MCF 10A (cell line): Measurements from ENCODE around the gene WLS. TPM values are rescaled to one million over a fixed set of nuclear protein-coding genes. Genes with fewer than 3 reads are reported as not detected.

Experiments
- BruUV-seq: library from RNA; stranded (reverse); fragments of 400-500 nt; replicated peaks from 2 replicates; lab custom pipeline; 2021; lab: Mats Ljungman, UMichigan
- CTCF ChIA-PET: fragments of 300-600 bp; sonication (Branson Sonifier 250); formaldehyde crosslinking; extraction: SDS; loops from one replicate; lab custom pipeline; 2021; ENCODE audit warnings: antibody characterized with exemption, inconsistent platforms; lab: Yijun Ruan, JAX
- POLR2A ChIA-PET: fragments of 300-600, 350-650 bp; sonication (Branson Sonifier 250); formaldehyde crosslinking; extraction: SDS; loops from one replicate; lab custom pipeline; 2020; ENCODE audit warnings: antibody characterized with exemption, inconsistent platforms; lab: Yijun Ruan, JAX
- DNase-seq: peaks from one replicate; pipeline ENCODE4 v3.0.0-alpha.2; 2018; ENCODE audit not compliant: unreplicated experiment
- H3K27ac Mint-ChIP-seq: one replicate; pipeline ENCODE4 v1.8.0; 2022; ENCODE audit warnings: mild to moderate bottlenecking, low read depth, mixed read lengths; ENCODE audit not compliant: unreplicated experiment
- H3K27me3 Mint-ChIP-seq: one replicate; pipeline ENCODE4 v1.8.0; 2022; ENCODE audit warnings: mixed read lengths; ENCODE audit not compliant: insufficient read depth, unreplicated experiment
- H3K36me3 Mint-ChIP-seq: one replicate; pipeline ENCODE4 v1.8.0; 2022; ENCODE audit warnings: mild to moderate bottlenecking, moderate library complexity, mixed read lengths; ENCODE audit not compliant: insufficient read depth, unreplicated experiment
- H3K4me1 Mint-ChIP-seq: one replicate; pipeline ENCODE4 v1.8.0; 2022; ENCODE audit warnings: mixed read lengths; ENCODE audit not compliant: insufficient read depth, unreplicated experiment
- H3K4me3 Mint-ChIP-seq: one replicate; pipeline ENCODE4 v1.8.0; 2022; ENCODE audit warnings: mild to moderate bottlenecking, moderate library complexity, mixed read lengths; ENCODE audit not compliant: unreplicated experiment
- H3K9me3 Mint-ChIP-seq: one replicate; pipeline ENCODE4 v1.8.0; 2022; ENCODE audit warnings: mixed read lengths; ENCODE audit not compliant: unreplicated experiment
- intact Hi-C: fragments of 100-400 bp; cut with micrococcal nuclease; formaldehyde crosslinking; loops from 2 replicates; pipeline ENCODE4 v1.14.1; 2022
- total RNA-seq: library from RNA; stranded (reverse); gene quantifications from 2 replicates; pipeline ENCODE4 v1.2.3, GENCODE V29; 2022
- TF ChIP-seq, protein P1 (sequence below): fragments of 200-600 bp; IDR thresholded peaks from one replicate; pipeline ENCODE4 v1.8.0; 2022; ENCODE audit warnings: antibody characterized with exemption, mild to moderate bottlenecking; ENCODE audit not compliant: unreplicated experiment

WLS gene
- total RNA-seq, 1 experiment from 2014 or later = 37.8 TPM

- intact Hi-C loops = no loop called here
- TF ChIP-seq, protein P1, sequence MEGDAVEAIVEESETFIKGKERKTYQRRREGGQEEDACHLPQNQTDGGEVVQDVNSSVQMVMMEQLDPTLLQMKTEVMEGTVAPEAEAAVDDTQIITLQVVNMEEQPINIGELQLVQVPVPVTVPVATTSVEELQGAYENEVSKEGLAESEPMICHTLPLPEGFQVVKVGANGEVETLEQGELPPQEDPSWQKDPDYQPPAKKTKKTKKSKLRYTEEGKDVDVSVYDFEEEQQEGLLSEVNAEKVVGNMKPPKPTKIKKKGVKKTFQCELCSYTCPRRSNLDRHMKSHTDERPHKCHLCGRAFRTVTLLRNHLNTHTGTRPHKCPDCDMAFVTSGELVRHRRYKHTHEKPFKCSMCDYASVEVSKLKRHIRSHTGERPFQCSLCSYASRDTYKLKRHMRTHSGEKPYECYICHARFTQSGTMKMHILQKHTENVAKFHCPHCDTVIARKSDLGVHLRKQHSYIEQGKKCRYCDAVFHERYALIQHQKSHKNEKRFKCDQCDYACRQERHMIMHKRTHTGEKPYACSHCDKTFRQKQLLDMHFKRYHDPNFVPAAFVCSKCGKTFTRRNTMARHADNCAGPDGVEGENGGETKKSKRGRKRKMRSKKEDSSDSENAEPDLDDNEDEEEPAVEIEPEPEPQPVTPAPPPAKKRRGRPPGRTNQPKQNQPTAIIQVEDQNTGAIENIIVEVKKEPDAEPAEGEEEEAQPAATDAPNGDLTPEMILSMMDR = no peak
- no peaks in the 10 kb centered on the region for H3K9me3 Mint-ChIP-seq
- ChIA-PET CTCF (interaction anchor here (0.9 to 3.0 kb wide), 9 partner anchors 16 to 177 kb away, joined by 3 to 17 read pairs (median 4); no protein-coding TSS in a partner anchor), POLR2A (interaction anchor here (0.5 to 4.3 kb wide), 7 partner anchors 16 to 812 kb away, joined by 3 to 37 read pairs (median 5); partner anchors contain the start of gene WLS)
- H3K4me3 Mint-ChIP-seq = no peak overlapping the region
- peaks cover 48% of the 10 kb centered on the region for H3K4me1 Mint-ChIP-seq
- no TSS peak for BruUV-seq
- no peak overlapping the region for H3K27ac Mint-ChIP-seq
- no peaks in the 10 kb centered on the region for H3K27me3 Mint-ChIP-seq
- no peaks in the 10 kb centered on the region for H3K36me3 Mint-ChIP-seq
- no peak for DNase-seq
These were observed 56.5 kb downstream of the WLS start for GRCh38 chr1:68175621-68176398.

DNA sequence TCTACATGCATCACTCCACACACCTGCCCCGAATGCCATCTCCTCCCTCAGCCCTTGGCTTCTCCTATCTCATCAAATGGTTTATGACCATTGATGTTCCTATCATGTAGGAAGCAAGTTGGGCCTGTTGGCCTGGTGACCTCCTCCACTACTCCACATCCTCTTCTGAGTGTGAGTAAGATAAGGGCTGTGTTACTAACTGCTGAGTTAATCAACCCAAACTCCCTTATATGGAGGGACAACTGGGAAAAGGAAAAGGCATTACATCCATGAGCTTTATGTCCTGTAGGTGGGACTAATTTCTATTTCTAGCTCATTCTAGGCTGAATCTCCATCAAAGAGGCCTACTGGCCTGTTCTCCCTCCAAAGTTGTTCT, 57.6 kb downstream of the WLS start:
- BruUV-seq = no TSS peak
- no peak for DNase-seq
- POLR2A ChIA-PET = interaction anchor here (0.5 to 4.3 kb wide), 8 partner anchors 16 to 294 kb away, joined by 3 to 37 read pairs (median 4); partner anchors contain the start of gene WLS
- intact Hi-C loops = loop anchor here (1.0 kb wide), 1 partner anchor 57 kb away; no protein-coding TSS in a partner anchor
- H3K9me3 Mint-ChIP-seq = no peaks in the 10 kb centered on the region
- H3K27ac Mint-ChIP-seq = peak overlapping the region; percentile 92
- peak overlapping the region; percentile 14 for H3K4me3 Mint-ChIP-seq
- TF ChIP-seq, protein P1 = no peak
- H3K36me3 Mint-ChIP-seq = no peaks in the 10 kb centered on the region
- CTCF ChIA-PET = interaction anchor here (0.6 to 3.0 kb wide), 12 partner anchors 17 to 405 kb away, joined by 3 to 17 read pairs (median 5); partner anchors contain the start of gene WLS
- H3K27me3 Mint-ChIP-seq = no peaks in the 10 kb centered on the region
- peaks cover 48% of the 10 kb centered on the region for H3K4me1 Mint-ChIP-seq

- POLR2A ChIA-PET = interaction anchor here (0.5 to 4.3 kb wide), 17 partner anchors 8 to 294 kb away, joined by 3 to 37 read pairs (median 3); partner anchors contain the start of gene WLS
- DNase-seq = peak; percentile 95
- Mint-ChIP-seq H3K4me3 (peak overlapping the region; percentile 68), H3K4me1 (peaks cover 45% of the 10 kb centered on the region), H3K36me3 (no peaks in the 10 kb centered on the region), H3K27me3 (no peaks in the 10 kb centered on the region), H3K9me3 (no peaks in the 10 kb centered on the region), H3K27ac (peak overlapping the region; percentile 92)
- intact Hi-C loops = loop anchor here (1.0 kb wide), 1 partner anchor 57 kb away; no protein-coding TSS in a partner anchor
- CTCF ChIA-PET = interaction anchor here (0.5 to 3.0 kb wide), 16 partner anchors 18 to 328 kb away, joined by 3 to 17 read pairs (median 4); partner anchors contain the start of gene WLS
- TF ChIP-seq, protein P1 = no peak
- BruUV-seq = no TSS peak
These were observed 58.2 kb downstream of the WLS start for GRCh38 chr1:68173936-68174737.
